Cardiac muscle cell (in vitro differentiated cells and primary cell): Measurements from ENCODE around the gene SYDE1. TPM values are rescaled to one million over a fixed set of nuclear protein-coding genes. Genes with fewer than 3 reads are reported as not detected.
"Not testable (repeated sequence)": the region's sequence is repeated elsewhere in the genome, so short reads cannot be mapped to it uniquely, and the experiment has no call there.

Experiments
- DNase-seq, 2 donors: peaks; one replicate each; pipeline versions ENCODE4 v3.0.0 to v3.0.0-alpha.2; 2010 to 2017; ENCODE audit warnings: low read depth in 1 of 2, low spot score in 1 of 2
- H3K27ac ChIP-seq: fragments of 200-600 bp; sonication (generic); 2 replicates; pipeline ENCODE4 v1.5.1; 2016
- H3K27me3 ChIP-seq: fragments of 200-600 bp; sonication (generic); 2 replicates; pipeline ENCODE4 v1.6.0; 2016; ENCODE audit warnings: control low read depth
- H3K36me3 ChIP-seq: fragments of 200-600 bp; sonication (generic); 2 replicates; pipeline ENCODE4 v1.5.1; 2016; ENCODE audit warnings: control low read depth
- H3K4me1 ChIP-seq: fragments of 200-600 bp; sonication (generic); 2 replicates; pipeline ENCODE4 v1.8.1; 2017; ENCODE audit warnings: low read depth, mild to moderate bottlenecking, mixed run types
- H3K4me3 ChIP-seq: fragments of 200-600 bp; sonication (generic); 2 replicates; pipeline ENCODE4 v1.5.1; 2016; ENCODE audit warnings: mild to moderate bottlenecking
- H3K9me3 ChIP-seq: fragments of 200-600 bp; sonication (generic); 2 replicates; pipeline ENCODE4 v1.5.1; 2017; ENCODE audit warnings: low read depth, mild to moderate bottlenecking, control low read depth
- polyA plus RNA-seq: library from polyadenylated mRNA; unstranded; fragments of >200 nt; fragmentation: Nextera tagmentation; extraction: Ambion mirVana; gene quantifications from 2 replicates; pipeline ENCODE4 v1.2.1, GENCODE V29; 2016
- total RNA-seq: library from RNA; depleted of rRNA; stranded (reverse); fragments of >200 nt; gene quantifications from 2 replicates; pipeline ENCODE4 v1.2.3, GENCODE V29; 2016
- TF ChIP-seq, protein P1 (sequence below): IDR thresholded peaks from 2 replicates; pipeline ENCODE4 v1.5.1; 2012; ENCODE audit warnings: low read depth, mild to moderate bottlenecking, low read length

Gene SYDE1, protein sequence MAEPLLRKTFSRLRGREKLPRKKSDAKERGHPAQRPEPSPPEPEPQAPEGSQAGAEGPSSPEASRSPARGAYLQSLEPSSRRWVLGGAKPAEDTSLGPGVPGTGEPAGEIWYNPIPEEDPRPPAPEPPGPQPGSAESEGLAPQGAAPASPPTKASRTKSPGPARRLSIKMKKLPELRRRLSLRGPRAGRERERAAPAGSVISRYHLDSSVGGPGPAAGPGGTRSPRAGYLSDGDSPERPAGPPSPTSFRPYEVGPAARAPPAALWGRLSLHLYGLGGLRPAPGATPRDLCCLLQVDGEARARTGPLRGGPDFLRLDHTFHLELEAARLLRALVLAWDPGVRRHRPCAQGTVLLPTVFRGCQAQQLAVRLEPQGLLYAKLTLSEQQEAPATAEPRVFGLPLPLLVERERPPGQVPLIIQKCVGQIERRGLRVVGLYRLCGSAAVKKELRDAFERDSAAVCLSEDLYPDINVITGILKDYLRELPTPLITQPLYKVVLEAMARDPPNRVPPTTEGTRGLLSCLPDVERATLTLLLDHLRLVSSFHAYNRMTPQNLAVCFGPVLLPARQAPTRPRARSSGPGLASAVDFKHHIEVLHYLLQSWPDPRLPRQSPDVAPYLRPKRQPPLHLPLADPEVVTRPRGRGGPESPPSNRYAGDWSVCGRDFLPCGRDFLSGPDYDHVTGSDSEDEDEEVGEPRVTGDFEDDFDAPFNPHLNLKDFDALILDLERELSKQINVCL
- total RNA-seq (26.1 and 48.3 TPM in 2 replicates), polyA plus RNA-seq (13.2 and 14.5 TPM in 2 replicates)

DNA sequence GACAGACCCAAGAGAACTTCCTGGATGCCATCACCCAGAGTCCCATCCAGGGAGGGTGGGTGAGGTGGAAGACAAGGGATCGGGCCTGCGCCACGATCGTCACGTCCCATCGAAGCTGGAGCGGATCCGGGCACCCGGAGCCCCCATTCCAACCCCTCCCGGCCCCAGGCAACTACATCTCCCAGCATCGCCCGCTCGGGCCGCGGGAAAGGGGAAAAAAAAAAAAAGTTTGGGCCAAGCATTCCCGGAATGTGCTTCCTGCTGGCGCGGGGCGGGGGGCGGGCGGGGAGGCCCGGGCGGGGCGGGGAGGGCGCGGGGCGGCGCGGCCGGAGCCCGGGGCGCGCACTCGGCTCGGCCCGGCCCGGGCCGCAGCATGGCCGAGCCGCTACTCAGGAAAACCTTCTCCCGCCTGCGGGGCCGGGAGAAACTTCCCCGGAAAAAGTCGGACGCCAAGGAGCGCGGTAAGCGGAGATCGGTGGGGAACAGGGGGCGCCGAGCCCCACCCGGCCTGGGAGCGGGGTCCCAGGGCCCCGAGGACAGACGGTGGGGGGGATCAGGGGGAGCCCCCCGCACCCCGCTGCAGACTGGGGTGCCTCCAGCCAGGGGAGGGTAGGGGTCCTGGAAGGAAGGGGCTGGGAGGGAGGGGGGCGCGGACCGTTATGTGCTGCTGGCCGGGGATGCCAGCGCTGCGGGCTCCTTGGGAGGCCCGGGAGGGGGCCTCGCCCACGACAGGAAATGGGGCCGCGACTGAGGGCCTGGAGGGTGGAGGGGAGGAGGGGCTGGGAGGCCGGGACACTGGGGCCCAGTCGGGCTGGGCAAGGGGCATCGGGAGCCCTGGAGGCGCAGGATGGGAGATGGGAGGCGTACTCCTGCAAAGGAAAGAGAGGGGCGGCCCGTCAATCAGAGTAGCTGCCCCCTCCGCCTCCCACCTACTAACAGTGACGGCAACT is at the start of gene SYDE1:
Gene SYDE1 (plus strand): TSS at position 341 of the 950 bp plus-strand sequence. CDS start 33 bp downstream, at position 374.
- TF ChIP-seq, protein P1, sequence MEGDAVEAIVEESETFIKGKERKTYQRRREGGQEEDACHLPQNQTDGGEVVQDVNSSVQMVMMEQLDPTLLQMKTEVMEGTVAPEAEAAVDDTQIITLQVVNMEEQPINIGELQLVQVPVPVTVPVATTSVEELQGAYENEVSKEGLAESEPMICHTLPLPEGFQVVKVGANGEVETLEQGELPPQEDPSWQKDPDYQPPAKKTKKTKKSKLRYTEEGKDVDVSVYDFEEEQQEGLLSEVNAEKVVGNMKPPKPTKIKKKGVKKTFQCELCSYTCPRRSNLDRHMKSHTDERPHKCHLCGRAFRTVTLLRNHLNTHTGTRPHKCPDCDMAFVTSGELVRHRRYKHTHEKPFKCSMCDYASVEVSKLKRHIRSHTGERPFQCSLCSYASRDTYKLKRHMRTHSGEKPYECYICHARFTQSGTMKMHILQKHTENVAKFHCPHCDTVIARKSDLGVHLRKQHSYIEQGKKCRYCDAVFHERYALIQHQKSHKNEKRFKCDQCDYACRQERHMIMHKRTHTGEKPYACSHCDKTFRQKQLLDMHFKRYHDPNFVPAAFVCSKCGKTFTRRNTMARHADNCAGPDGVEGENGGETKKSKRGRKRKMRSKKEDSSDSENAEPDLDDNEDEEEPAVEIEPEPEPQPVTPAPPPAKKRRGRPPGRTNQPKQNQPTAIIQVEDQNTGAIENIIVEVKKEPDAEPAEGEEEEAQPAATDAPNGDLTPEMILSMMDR: no peak
- no peaks in the 10 kb centered on the region for H3K9me3 ChIP-seq
- no peaks in the 10 kb centered on the region for H3K27me3 ChIP-seq
- peaks cover 6% of the 10 kb centered on the region for H3K4me1 ChIP-seq
- H3K4me3 ChIP-seq: peak within 1 kb of the TSS; percentile 97
- DNase-seq: peak; percentile 73 to 80
- peaks cover 15% of the 10 kb centered on the region for H3K36me3 ChIP-seq
- H3K27ac ChIP-seq: peak within 1 kb of the TSS; percentile 92

DNA sequence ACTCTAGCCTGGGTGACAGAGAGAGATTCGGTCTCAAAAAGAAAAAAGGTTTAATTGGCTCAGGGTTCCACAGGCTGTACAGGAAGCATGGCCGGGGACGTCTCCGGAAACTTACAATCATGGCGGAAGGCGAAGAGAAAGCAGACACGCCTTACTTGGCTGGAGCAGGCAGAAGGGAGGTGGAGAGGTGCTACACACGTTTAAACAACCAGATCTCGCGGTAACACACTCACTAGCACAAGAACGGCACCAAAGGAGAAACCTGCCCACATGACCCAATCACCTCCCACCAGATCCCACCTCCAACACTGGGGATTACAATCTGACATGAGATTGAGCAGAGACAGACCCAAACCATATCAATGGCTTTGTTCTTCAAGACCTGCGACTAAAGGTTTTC is 45.2 kb upstream of the SYDE1 start:
- TF ChIP-seq, protein P1: no peak
- Histone ChIP-seq H3K27ac (no peak overlapping the region), H3K27me3 (no peaks in the 10 kb centered on the region), H3K36me3 (no peaks in the 10 kb centered on the region), H3K4me1 (no peaks in the 10 kb centered on the region), H3K4me3 (no peak overlapping the region), H3K9me3 (no peaks in the 10 kb centered on the region)
- no peak for DNase-seq

DNA sequence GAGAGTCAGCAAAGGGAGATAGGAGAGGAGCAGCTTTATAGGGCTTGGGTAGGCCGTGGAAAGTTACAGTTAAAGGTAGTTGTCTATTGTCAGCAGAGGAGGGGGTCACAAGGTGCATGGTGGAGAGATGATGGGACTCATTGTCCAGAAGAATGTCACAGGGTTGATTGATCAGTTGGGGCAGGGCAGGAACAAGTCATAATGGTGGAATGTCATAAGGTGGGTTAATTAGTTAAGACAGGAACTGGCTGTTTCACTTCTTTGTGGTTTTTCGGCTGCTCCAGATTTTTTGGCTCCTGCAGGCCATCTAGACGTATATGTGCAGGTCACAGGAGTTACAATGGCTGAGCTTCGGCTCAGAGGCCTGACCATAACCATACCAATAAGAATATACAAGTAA is 36.8 kb upstream of the SYDE1 start:
- not testable (repeated sequence) for H3K4me1 ChIP-seq, H3K4me3 ChIP-seq, H3K27me3 ChIP-seq, H3K9me3 ChIP-seq, DNase-seq, H3K36me3 ChIP-seq, H3K27ac ChIP-seq

DNA sequence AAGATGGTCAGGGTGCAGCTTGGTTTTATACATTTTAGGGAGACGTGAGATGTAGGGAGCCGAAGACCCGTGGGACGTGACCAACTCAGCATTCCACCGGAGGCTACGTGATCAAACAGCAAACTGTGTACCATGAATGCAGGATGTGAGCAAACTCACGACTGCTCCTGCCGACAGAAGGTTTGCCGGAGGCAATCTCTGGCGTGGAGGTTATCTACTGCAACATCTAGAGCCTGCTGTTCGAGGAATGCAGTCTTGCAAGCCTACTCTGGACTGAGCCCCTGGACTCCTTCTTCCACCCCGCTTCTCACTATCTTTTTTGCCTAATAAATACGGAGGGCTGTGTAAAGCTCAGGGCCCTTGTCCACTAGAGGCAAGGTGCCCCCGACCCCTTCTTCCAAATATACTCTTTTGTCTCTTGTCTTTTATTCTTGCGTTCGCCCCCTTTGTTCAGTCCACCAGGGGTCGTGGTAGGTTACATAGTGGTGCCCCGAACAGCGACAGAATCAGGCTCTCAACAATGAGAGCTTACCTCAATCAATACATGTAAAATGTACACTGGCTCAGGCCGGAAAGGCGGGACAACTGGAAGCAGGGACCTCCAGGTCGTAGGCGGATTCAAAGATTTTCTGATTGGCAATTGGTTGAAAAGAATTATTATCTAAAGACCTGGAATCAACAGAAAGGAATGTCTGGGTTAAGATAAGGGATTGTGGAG is 34.1 kb upstream of the SYDE1 start:
- TF ChIP-seq, protein P1: no peak
- Histone ChIP-seq H3K27ac (no peak overlapping the region), H3K27me3 (no peaks in the 10 kb centered on the region)

DNA sequence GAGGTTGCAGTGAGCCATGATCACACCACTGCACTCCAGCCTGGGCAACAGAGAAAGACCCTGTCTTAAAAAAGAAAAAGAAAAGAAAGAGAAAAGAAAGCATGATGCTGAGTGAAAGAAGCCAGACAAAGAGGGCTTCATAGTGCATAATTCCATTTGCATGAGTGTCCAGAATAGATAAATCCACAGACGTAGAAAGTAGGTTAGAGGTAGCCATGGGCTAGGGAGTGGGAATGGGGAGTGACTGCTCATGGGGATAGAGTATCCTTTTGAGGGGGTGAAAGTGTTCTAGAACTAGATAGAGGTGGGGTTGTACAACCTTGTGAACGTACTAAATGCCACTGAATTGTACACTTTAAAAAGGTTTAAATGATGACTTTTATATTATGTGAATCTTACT is 32.8 kb upstream of the SYDE1 start:
- Histone ChIP-seq H3K27ac (no peak overlapping the region), H3K9me3 (no peaks in the 10 kb centered on the region), H3K36me3 (no peaks in the 10 kb centered on the region), H3K4me1 (no peaks in the 10 kb centered on the region), H3K27me3 (no peaks in the 10 kb centered on the region), H3K4me3 (no peak overlapping the region)
- TF ChIP-seq, protein P1: no peak
- DNase-seq: peak in 1 of 2 donors; percentile 8

More for the DNA sequence above, 34.1 kb upstream of the SYDE1 start:
- Histone ChIP-seq H3K4me1 (no peaks in the 10 kb centered on the region), H3K9me3 (no peaks in the 10 kb centered on the region), H3K4me3 (no peak overlapping the region), H3K36me3 (no peaks in the 10 kb centered on the region)
- no peak for DNase-seq
